GM18508 (cell line): ENCODE data around the gene NR4A3.
"Not testable (repeated sequence)": the region's sequence is repeated elsewhere in the genome, so short reads cannot be mapped to it uniquely, and the experiment has no call there.

ENCODE experiments used
- ATAC-seq: cut with Tn5 transposase; IDR thresholded peaks from one replicate; pipeline ENCODE4 v1.9.1; 2021; ENCODE audit warnings: moderate number of reproducible peaks; ENCODE audit not compliant: insufficient read depth, unreplicated experiment

The NR4A3 gene

DNA sequence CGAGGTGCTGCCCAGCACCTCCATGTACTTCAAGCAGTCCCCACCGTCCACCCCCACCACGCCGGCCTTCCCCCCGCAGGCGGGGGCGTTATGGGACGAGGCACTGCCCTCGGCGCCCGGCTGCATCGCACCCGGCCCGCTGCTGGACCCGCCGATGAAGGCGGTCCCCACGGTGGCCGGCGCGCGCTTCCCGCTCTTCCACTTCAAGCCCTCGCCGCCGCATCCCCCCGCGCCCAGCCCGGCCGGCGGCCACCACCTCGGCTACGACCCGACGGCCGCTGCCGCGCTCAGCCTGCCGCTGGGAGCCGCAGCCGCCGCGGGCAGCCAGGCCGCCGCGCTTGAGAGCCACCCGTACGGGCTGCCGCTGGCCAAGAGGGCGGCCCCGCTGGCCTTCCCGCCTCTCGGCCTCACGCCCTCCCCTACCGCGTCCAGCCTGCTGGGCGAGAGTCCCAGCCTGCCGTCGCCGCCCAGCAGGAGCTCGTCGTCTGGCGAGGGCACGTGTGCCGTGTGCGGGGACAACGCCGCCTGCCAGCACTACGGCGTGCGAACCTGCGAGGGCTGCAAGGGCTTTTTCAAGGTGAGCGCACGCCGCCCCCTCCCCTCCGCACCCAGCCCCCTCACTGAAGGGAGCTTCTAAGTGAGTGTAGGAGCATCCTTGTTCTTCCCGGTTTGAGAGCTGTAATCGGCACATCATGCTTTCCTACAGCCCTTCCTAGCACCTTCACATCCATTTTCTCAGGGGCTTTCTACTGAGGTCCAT lies 6.9 kb downstream of the NR4A3 start:
- no peak for ATAC-seq

DNA sequence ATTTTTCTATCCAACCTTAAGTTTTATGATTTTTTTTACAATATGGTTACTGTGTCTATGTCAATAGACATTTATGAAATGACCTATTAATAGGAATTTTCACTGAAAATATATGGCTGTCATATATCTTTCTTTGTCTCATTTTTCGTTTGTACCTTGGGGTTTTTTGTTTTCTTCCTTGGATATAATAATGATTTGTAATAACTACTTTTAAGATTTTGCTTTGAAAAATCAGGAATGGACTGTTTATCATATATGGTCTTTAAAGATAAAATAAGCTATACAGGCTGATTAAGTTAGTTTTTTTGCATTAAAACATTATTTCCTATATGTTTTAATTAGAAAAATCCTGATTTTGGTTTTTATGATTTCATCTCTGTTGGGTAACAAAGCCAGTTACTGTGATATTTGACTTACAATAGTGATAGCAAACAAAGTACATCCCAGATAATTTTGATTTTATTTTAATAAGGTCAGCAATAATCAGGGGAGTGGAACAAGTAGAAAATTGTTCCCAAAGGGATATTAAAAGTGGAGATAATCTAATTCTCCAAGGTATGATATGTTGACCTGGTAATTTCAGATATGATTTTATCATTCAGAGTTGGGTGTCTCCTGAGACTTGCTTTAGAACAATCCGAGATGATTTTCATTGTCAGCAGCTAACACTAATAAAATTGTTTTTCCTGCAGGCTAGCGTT lies 10.3 kb downstream of the NR4A3 start:
- ATAC-seq: no peak

DNA sequence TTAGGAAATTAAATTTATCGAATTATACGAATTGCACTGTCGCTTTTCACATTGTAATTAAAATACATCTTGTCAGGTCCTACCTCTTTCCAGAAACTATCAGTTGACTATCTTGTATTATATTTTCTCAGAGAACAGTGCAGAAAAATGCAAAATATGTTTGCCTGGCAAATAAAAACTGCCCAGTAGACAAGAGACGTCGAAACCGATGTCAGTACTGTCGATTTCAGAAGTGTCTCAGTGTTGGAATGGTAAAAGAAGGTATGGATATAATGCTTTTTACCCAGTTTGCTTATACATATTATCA lies 10.8 kb downstream of the NR4A3 start:
- no peak for ATAC-seq

DNA sequence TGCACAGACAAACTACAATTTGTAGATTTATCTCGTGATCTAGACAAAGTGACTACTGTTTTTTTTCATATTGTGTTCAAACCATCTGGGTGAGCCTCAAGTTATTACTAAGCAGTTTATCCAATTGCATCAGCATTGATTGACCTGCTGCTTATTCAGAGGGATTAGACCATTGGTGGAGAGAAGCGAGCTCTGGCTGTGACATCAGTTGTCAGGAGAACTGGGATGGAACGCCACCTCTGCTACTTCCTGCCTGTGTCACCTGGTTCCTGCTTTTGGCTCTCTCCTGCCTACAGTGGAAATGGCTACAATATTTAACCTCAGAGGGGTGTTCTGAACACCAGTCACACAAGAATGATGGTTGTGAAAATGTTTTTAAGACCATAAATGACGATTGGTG lies 12.1 kb downstream of the NR4A3 start:
- no peak for ATAC-seq

DNA sequence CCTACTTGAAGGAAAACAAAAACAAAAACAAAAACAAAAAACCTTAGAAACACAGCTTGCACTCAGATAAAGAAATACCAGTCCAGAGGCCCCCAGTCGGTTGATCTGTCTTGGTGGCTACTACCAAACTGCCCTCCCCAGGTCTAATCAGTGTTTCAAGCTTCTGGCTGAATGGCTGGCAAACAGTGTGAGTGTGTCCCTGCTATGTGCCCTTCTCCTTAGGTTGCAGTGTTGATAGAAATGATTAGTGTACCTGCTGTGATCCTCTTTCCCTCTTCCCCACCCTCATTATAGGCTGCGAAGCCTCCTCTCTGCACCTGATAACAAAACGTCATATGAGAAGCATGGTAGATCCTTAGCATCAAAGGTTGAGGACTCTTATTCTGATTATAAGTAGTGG lies 12.8 kb downstream of the NR4A3 start:
- no peak for ATAC-seq

DNA sequence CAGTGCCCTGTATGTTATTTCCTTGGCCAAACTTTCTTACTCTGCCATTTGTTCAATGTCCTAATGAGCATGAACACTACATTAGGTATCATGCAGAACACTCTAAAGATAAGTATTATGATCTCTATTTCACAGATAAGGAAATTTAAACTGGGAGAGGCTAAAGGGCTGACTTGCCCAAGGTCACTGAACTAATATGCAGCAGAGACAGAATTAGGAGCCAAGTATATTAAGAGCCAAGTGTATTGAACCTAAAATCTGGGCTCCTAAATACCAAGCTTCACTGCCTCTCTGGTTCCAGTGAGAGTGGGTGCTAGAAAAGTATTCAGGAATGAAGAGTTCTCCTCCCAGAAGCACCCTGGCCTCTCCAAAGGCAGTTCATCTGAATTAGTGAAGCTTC lies 13.5 kb downstream of the NR4A3 start:
- ATAC-seq: no peak

DNA sequence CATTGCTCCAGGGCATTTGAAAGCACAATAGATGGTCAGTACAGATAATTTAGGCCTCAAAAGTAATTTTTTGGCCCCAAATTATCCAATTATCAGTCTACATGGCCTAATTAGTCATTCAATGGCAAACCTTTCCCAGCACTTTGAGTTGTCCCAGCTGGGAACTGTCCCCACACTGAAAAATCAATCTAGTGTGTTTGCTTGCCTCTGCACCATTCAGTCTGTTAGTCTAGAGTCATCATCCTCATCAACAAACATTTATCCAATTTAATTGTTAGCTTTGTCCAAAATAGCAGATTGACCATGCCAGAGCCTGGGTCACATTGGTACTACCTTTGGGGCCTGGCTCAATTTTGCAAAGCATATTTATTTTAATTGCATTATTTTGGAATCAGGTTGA lies 13.9 kb downstream of the NR4A3 start:
- ATAC-seq: no peak

DNA sequence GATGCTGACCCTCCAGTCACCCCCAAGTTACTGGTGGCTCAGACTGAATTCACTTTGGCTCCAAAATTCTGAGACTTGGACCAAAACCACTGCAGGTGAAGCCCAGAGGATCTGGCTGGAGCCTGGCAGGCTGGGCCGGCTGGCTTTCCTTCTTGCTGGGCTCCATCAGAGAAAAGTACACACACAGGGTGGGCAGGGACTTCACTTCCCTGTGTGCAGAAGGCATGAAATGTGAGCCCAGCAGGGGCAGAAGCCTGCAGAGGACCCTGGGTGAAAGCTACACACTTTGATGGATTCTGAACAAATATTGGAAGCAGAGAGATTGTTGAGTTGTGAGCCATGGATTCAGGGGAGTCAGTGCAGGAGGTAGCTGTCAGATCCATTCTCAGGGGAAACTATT lies 18.4 kb downstream of the NR4A3 start:
- no peak for ATAC-seq

DNA sequence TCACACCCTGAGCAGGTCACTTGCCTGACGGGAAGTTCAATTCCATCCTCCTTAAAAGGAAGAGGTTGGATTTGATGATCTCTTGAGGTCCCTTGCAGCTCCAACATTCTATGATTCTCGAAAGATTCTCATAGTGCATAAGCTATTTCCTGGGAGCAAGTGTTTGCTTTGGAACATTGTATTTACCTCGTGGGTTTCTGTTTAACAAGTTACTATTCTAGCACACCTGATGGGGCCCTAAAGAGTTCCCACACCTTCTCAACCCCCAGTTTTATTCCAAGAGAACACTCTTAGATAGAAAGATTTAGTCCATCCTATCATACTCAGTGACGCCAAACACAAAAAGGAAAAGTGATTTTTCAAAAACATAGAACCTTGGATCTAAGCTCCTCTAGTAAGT lies 23.4 kb downstream of the NR4A3 start:
- ATAC-seq: no peak

DNA sequence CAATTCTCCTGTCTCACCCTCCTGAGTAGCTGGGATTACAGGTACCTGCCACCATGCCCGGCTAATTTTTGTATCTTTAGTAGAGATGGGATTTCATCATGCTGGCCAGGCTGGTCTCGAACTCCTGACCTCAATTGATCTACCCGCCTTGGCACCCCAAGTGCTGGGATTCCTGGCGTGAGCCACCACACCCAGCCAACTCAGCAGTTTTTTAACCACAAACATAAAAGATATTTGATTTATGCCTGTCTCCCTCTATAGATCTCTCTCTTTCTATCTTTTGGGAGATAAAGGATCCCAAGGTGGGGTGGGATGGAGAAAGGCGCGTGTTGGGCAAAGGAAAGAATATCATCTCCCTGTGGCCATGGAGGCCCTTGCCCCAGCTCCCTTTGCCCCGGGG lies 26.8 kb downstream of the NR4A3 start:
- ATAC-seq: no peak

DNA sequence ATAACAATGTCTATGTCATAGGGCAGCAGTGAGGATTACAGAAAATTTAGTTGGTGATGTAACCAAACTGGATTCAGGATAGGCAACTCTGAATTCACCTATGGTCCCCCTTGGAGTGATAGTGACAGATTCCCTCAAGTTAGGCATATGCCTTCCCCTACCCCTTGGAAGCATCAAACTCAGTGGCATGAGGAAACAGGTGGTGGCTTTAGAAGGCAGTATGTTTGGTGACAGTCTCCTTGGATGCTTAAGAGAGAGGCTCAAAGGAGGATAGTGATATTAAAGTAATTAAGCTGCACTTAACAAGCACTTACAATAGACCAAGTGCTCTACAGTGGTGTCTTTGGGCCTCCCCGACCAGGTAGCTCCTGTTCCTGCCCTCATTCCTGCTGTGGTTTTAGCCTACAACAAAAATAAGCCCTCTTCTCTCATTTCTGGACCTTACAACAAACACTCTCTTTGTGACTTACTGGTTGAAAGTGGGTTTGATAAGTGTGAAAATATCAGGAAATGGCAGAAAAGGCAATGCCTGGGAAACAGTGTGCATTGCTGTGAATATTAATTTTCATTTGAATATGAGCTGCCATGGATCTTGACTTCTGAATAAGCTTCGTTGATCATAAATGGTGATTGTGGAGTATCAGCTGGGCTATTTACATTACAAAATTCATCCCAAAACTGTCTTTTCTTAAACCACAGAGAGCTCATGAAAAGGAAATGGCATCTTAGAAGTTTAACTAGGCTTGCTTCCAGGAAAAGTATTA lies 29.2 kb downstream of the NR4A3 start:
- peak; percentile 8 for ATAC-seq

DNA sequence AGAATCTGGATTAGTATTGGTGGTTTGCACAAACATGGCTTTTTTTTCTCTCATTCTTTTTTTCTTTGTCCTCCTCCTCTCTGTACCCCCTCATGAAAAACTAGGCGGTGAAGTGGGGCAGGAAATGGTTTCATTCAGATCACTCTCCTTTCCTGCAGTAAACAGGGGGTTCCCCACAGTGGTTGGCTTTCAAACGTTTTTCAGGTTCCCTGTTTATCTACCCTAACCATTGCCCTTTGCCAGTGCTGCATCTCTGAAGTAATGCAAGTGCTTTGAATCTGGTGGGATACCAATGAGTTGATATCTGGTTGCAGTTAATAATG lies 29.8 kb downstream of the NR4A3 start:
- peak; percentile 94 for ATAC-seq

DNA sequence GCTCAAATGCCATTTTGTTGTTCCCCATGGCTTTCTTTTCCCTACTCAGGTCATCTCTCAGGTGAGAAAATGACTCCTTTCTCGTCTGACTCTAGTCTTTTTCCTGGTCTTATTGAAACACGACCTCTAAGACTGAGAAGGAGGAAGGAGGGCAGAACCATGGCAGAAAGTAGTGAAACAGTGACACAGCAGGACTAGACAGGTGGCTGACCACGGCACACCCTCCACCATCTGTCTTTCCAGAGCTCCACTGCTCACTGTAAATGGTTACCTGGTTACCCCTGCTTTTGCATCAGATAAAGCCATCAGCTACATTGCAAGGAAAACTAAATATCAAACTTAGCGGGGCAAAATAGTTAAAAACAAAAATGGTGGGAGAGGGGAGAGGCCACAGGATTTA lies 30.9 kb downstream of the NR4A3 start:
- no peak for ATAC-seq

DNA sequence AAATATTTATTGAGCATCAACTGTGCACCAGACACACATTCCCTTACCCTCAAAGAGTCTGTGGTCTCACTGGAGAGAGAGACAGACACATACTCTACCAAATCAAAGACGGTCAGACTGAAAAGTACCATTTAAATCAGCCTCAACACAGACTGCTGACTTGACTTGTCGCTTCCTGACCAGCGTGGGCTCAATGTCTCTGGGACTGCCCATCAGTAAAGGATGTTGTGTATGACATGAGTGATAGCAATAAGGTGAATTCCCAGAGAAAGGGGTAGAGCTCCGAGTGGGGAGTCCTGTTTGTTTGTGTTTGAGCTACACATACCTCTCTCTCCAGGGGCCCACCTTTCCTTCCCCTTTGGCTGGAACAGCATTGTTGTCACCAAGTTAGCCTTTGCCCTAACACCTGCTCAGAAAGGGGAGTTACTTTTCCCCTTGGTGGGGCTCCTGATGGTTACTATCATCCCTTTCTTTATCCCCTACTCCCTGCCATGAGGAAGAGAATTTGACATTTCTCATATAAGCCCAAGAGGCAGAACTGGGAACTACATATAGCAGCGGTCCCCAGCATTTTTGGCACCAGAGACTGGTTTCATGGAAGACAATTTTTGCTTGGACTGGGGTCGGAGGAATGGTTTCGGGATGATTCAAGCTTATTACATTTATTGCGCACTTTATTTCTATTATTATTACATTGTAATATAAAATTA lies 33.9 kb downstream of the NR4A3 start:
- no peak for ATAC-seq

DNA sequence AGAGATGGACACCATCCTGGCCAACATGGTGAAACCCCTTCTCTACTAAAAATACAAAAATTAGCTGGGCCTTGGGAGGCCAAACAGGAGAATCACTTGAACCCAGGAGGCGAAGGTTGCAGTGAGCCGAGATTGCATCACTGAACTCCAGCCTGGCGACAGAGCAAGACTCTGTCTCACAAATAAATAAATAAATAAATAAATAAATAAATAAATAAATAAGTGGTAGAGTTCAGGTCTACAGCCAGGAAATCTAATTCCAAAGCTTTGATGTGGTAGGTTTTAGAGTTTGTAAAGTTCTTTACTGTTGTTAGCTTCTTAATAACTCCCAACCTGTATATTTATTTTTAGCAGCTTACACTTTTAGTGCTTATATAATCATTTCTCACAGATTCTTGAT lies 35.9 kb downstream of the NR4A3 start:
- ATAC-seq: not testable (repeated sequence)

DNA sequence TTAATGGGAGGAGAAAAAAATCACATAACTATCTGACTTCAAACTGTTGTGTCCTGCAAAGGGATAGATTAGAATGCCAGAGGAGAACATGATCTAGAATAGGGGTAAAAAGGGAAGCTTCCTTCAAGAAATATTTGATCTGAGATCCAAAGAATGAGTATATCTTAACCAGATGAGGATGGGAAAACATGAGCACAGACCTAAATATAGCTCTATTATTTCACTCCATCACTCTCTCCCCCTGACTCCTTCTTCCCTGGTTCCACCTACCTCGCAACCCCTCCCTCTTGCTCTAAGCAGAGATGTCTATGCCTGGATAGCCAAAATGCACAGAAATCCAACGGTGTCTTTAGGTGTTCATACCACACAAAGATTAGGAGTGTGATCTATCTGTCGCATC lies 36.4 kb downstream of the NR4A3 start:
- no peak for ATAC-seq

DNA sequence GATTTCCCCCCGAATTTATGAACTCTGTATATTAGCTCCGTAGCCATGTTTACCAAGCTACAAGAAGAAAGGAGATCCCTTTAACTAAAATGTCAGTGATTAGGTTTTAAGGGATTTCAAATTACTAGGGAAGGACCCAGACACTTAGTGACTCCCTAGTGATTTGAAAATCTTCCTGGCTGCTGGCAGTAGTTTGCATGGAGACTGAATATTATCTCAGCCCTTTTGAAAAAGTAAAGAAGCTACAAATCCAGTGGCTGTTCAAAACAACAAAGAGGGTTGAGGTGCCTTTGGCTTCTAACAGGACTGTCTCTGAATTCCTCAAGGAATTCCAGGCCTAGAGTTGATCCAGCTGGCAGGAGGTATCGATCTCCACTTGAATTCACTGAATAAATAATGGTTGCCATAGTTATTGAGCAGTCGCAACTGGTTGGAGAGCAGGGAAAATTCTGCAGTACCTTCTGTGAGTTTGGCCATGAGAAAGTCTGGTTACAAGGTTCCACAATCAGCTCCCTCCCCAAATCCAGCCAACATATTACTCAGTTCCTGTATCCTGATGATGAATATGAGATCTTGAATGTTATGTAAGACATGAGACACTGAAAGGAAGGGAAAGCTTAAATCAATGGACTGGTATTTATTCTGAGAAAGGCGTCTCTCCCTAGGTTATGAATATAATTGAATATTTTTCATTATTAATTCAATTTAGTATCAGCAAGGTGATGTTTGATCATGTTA lies 37.7 kb downstream of the NR4A3 start:
- ATAC-seq: no peak

DNA sequence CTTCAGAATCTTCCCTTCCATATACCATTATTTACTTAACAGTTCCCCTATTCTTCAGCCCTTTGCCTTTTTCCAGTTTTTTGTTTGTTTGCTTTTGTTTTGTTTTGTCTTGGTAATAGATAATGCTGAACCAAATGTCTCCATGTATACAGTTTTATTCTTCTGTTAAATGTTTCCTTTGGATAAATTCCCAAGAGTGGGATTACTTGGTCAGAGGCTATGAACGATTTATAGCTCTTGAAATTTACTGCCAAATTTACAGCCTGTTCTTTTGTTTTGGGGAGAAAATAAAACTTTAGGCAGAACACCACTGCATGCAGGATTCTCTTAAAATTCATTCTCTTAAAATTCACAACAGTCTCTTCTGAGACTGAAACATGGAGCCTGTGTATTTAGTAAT lies 38.6 kb downstream of the NR4A3 start:
- no peak for ATAC-seq

DNA sequence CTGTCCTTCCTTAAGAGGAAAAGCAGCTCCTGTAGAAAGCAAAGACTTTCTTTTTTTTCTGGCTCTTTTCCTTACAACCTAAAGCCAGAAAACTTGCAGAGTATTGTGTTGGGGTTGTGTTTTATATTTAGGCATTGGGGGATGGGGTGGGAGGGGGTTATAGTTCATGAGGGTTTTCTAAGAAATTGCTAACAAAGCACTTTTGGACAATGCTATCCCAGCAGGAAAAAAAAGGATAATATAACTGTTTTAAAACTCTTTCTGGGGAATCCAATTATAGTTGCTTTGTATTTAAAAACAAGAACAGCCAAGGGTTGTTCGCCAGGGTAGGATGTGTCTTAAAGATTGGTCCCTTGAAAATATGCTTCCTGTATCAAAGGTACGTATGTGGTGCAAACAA lies 42.3 kb downstream of the NR4A3 start:
- ATAC-seq: no peak

DNA sequence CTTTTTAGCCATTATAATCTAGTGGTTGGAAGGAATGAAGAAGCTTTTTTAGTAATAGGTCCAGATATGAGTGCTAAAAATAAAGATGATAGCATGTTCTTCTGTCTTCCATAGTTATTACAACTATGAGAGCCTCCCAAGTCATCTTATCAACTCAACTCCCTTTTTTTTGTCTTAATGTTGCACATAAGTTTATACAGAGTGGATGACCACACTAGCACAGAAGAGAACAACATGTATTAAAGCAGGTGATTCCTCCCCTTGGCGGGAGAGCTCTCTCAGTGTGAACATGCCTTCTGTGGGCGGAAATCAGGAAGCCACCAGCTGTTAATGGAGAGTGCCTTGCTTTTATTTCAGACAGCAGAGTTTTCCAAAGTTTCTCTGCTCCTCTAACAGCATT lies 44.7 kb downstream of the NR4A3 start:
- no peak for ATAC-seq
